Measurements from ENCODE around the gene VKORC1. TPM values are rescaled to one million over a fixed set of nuclear protein-coding genes. Genes with fewer than 3 reads are reported as not detected.
"Not testable (repeated sequence)": the region's sequence is repeated elsewhere in the genome, so short reads cannot be mapped to it uniquely, and the experiment has no call there.

The VKORC1 gene
- total RNA-seq, 4 donors from 2014 or later: 20.6 to 207 (median 102) TPM

GRCh38 chr16:31141489-31142108 is 47.0 kb upstream of the VKORC1 start:
- Histone ChIP-seq H3K27ac (peak overlapping the region; percentile 77 to 96 (median 88)), H3K9me3 (no peaks in the 10 kb centered on the region), H3K36me3 (no peaks in the 10 kb centered on the region), H3K4me3 (peak overlapping the region in 2 of 4 donors; percentile 41 to 62), H3K27me3 (no peaks in the 10 kb centered on the region), H3K4me1 (peaks cover 3 to 35% (median 7%) of the 10 kb centered on the region in 4 donors)
- peak in 1 of 3 donors; percentile 65 for DNase-seq
- TF ChIP-seq POLR2A (IDR thresholded peaks at IDR 0.05): no peak
- TF ChIP-seq, protein P1, sequence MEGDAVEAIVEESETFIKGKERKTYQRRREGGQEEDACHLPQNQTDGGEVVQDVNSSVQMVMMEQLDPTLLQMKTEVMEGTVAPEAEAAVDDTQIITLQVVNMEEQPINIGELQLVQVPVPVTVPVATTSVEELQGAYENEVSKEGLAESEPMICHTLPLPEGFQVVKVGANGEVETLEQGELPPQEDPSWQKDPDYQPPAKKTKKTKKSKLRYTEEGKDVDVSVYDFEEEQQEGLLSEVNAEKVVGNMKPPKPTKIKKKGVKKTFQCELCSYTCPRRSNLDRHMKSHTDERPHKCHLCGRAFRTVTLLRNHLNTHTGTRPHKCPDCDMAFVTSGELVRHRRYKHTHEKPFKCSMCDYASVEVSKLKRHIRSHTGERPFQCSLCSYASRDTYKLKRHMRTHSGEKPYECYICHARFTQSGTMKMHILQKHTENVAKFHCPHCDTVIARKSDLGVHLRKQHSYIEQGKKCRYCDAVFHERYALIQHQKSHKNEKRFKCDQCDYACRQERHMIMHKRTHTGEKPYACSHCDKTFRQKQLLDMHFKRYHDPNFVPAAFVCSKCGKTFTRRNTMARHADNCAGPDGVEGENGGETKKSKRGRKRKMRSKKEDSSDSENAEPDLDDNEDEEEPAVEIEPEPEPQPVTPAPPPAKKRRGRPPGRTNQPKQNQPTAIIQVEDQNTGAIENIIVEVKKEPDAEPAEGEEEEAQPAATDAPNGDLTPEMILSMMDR (IDR thresholded peaks at IDR 0.05): no peak

- peak overlapping the region; percentile 77 to 96 (median 88) for H3K27ac ChIP-seq
- peaks cover 3 to 35% (median 7%) of the 10 kb centered on the region in 4 donors for H3K4me1 ChIP-seq
- not testable (repeated sequence) for H3K36me3 ChIP-seq, H3K27me3 ChIP-seq, H3K9me3 ChIP-seq, DNase-seq
- H3K4me3 ChIP-seq: peak overlapping the region in 1 of 4 donors; percentile 41
Observed at GRCh38 chr16:31141071-31141469, 46.5 kb upstream of the VKORC1 start.

DNA sequence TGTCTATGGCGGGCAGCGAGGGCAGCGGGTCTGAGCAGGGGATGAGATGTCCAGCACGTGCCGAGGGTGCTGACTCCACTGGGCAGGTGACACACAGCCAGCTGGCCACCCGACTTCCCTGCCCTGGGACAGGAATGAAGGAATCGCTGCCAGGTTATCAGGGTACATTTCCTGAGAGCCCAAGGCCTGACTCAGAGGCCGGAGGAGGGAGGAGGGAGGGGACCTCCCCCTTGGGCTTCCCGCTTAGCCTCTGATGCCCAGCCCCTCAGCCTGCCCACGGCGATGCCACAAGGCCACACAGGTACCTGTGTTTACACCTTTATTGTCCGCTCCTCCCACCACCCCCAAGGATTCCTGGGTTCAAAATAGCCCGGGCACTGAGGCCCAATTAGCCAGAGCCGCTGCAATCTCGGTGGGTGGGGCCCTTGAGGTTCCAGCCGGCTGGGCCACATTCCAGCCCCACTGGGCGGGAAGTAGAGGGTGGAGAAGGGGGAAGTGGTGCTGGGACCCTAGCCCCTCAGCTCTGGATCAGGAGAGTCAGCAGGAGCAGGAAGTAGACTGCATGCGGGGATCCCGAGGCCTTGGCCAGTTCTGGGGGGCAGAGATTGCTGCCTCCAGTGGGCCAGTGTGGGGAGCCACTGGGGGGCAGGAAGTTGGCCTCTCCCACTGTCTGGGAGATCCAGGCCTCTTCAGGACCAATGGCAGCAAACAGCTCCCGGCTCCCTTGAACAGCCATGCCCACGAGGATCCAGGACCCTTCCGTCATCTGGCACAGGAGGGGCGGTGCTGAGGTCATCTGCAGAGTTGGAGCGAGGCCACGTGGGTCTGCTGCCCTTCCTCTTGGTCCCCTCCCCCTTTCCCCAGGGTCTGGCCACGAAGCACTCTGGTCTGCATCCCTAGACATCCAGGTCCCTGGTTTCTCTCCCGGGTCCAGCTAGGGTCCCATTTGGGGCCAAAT is 44.3 kb upstream of the VKORC1 start:
- Histone ChIP-seq H3K4me1 (peaks cover 3 to 38% (median 7%) of the 10 kb centered on the region in 4 donors), H3K27ac (peak overlapping the region in 3 of 4 donors; percentile 77 to 95 (median 90))

DNA sequence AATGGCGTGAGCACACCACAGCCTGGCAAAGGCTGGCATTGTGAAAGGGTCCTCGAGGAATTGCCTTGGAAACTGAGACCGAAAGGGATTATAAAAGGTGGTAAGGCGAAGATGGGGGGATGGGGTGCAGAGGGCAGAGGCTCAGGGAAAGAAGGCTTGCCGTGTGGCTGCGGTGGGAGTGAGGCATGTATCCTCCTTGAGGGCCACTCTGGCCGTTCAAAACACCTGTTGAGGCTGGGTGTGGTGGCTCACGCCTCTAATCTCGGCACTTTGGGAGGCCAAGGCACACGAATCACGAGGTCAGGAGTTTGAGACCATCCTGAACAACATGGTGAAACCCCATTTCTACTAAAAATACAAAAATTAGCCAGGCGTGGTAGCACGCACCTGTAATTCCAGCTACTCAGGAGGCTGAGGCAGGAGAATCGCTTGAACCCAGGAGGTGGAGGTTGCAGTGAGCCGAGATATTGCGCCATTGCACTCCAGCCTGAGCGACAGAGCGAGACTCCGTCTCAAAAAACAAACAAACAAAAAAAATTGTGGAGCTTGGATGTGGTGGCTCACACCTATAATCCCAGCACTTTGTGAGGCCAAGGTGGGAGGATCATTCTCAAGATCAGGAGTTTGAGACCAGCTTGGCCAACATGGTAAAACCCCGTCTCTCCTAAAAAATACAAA is 42.4 kb upstream of the VKORC1 start:
- not testable (repeated sequence) for H3K4me3 ChIP-seq, H3K27ac ChIP-seq, H3K27me3 ChIP-seq, DNase-seq, H3K9me3 ChIP-seq
- Histone ChIP-seq H3K4me1 (peaks cover 0 to 48% (median 4%) of the 10 kb centered on the region in 4 donors), H3K36me3 (peaks cover 0 to 19% (median 0%) of the 10 kb centered on the region in 3 donors)

More for the DNA sequence above, 44.3 kb upstream of the VKORC1 start:
- Histone ChIP-seq H3K4me3 (peak overlapping the region in 2 of 4 donors; percentile 11 to 37), H3K36me3 (peaks cover 0 to under 1% (median 0%) of the 10 kb centered on the region in 3 donors), H3K9me3 (no peaks in the 10 kb centered on the region), H3K27me3 (no peaks in the 10 kb centered on the region)
- TF ChIP-seq, protein P1 (IDR thresholded peaks at IDR 0.05): peak in 1 of 6 experiments; percentile 2
- TF ChIP-seq POLR2A (IDR thresholded peaks at IDR 0.05): peak; percentile 9 to 68
- DNase-seq: peak in 2 of 3 donors; percentile 90 to 92

DNA sequence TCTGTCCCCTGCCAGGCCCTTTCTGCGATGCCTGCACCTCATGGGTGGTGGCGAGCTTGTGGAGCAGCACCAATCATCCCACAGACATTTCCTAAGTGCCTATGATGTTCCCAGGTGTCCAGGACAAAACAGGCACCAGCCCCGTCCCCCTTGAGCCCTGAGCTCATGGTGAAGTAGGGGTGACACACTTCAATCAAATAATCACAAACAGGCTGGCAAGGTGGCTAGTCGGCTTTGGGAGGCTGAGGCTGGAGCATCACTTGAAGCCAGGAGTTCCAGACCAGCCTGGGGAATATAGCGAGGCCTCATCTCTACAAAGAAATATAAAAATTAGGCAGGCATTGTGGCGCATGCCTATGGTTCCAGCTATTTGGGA is 41.7 kb upstream of the VKORC1 start:
- no peak for DNase-seq
- TF ChIP-seq, protein P1 (IDR thresholded peaks at IDR 0.05): no peak
- TF ChIP-seq POLR2A (IDR thresholded peaks at IDR 0.05): no peak
- Histone ChIP-seq H3K36me3 (peaks cover 0 to 26% (median 0%) of the 10 kb centered on the region in 3 donors), H3K27me3 (no peaks in the 10 kb centered on the region), H3K4me1 (peaks cover 0 to 48% (median 2%) of the 10 kb centered on the region in 4 donors), H3K9me3 (no peaks in the 10 kb centered on the region), H3K4me3 (no peak overlapping the region), H3K27ac (peak overlapping the region in 1 of 4 donors; percentile 93)

GRCh38 chr16:31135535-31136286 is 41.1 kb upstream of the VKORC1 start, which contains the start of gene PRSS8:
Gene PRSS8, minus strand, starts transcription at chr16:31135727. Its CDS starts 229 bp downstream, at chr16:31135498.
- peak in 2 of 3 donors; percentile 93 to 96 for DNase-seq
- Histone ChIP-seq H3K27me3 (no peaks in the 10 kb centered on the region), H3K9me3 (no peaks in the 10 kb centered on the region), H3K27ac (peak within 1 kb of the TSS in 3 of 4 donors; percentile 89 to 96 (median 93)), H3K4me3 (peak within 1 kb of the TSS in 3 of 4 donors; percentile 42 to 84 (median 68)), H3K4me1 (peaks cover 0 to 48% (median 3%) of the 10 kb centered on the region in 4 donors), H3K36me3 (peaks cover 0 to 32% (median 0%) of the 10 kb centered on the region in 3 donors)
- TF ChIP-seq POLR2A (IDR thresholded peaks at IDR 0.05): peak; percentile 98 to 99
- TF ChIP-seq, protein P1 (IDR thresholded peaks at IDR 0.05): no peak

Measured in Peyer's patch (tissue), 4 donors.